GM18505 (cell line): ENCODE data around the gene OR8B8.

Experiments used
- ATAC-seq: cut with Tn5 transposase; IDR thresholded peaks from one replicate; pipeline ENCODE4 v1.9.1; 2021; ENCODE audit not compliant: unreplicated experiment
- POLR2A ChIP-seq: IDR thresholded peaks from 4 replicates; pipeline ENCODE4 v1.6.1; 2011; ENCODE audit warnings: borderline replicate concordance; ENCODE audit not compliant: insufficient read depth, insufficient read length; ENCODE audit errors: extremely low read depth

Gene OR8B8, protein sequence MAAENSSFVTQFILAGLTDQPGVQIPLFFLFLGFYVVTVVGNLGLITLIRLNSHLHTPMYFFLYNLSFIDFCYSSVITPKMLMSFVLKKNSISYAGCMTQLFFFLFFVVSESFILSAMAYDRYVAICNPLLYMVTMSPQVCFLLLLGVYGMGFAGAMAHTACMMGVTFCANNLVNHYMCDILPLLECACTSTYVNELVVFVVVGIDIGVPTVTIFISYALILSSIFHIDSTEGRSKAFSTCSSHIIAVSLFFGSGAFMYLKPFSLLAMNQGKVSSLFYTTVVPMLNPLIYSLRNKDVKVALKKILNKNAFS

GRCh38 chr11:124445646-124446150 lies at the start of gene OR8B8:
OR8B8 (minus strand) TSS chr11:124445696; CDS start chr11:124441085, 4,611 bp downstream.
- no peak for TF ChIP-seq POLR2A
- ATAC-seq = no peak

GRCh38 chr11:124493016-124493655 lies 47.6 kb upstream of the OR8B8 start:
- ATAC-seq = no peak
- no peak for TF ChIP-seq POLR2A

GRCh38 chr11:124483422-124483821 lies 37.9 kb upstream of the OR8B8 start:
- no peak for TF ChIP-seq POLR2A
- no peak for ATAC-seq

- no peak for TF ChIP-seq POLR2A
- ATAC-seq = no peak
These were observed 37.1 kb upstream of the OR8B8 start for GRCh38 chr11:124482362-124483147.

DNA sequence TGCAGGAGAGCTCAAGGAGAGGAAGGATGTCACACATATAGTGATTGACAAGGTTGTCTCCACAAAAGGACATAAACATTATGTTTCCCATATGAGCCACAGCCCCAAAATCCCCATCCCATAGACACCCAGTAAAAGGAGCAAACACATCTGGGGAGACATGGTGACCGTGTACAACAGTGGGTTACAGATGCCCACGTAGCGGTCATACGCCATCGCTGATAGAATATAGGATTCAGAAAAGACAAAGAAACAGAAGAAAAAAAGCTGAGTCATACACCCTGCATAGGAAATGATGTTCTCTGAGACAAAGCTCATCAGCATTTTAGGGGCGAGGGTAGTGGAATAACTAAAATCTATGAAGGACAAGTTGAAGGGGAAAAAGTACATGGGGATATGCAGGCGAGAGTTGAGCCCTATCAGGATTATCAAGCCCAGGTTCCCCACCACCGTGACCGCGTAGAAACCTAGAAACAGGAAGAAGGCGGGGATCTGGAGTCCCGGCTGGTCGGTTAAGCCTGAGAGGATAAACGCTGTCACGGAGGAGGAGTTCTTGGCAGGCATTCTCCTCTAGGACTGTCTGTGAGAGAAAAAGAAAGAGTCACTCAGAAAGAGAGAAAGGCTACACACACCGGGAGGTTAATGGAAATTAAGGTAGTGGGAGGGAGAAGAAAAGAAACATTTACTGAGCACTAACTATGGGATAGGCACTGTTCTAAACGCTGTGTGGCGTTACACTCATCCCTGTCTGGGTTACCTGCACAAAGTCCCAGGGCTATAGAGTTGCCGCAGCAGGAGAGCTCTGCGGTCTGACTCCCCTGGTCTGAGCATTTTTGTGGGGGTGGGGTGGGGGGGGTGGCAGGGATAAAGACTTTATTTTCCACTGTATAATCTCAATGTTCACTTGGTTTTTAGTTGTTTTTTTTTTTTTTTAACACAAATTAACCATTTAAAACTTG lies 36.1 kb upstream of the OR8B8 start:
- ATAC-seq = no peak
- no peak for TF ChIP-seq POLR2A

DNA sequence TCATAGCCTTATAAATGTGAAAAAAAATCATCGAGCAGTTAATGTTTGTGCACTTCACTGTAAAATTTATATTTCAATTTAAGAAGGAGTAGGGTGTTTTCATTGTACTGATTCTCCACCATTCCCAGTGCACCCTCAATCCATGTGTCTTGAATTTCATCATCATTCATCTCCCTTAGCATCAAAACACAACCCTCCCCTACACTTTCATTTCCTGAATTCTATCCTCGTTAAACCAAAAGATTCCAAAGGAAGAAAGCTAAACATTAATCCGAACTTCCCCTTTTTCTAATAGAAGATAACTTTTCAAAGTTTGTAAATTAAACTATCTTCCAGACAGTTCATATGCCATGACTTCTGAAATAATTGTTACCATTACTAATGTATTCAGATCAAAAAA lies 34.1 kb upstream of the OR8B8 start:
- ATAC-seq = no peak
- TF ChIP-seq POLR2A = no peak

DNA sequence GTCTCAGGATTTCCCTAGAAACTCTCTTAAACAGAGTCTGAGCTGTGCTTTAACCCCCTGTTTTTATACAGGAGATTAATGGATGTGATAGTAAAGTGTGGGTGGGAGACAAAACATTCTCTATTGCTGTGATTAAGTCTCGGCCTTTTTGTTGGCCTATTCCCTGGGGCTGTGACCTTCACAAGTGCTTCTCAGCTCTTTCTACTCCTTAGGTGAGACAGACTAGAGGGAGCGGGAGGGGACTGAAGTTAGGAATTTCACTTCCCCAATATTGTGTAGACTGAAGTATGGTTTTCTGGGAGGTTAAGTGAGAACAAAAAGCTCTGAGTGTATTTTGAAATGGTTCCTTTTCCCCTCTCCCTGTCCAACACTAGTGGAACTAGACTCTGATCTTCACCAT lies 29.8 kb upstream of the OR8B8 start:
- no peak for ATAC-seq
- no peak for TF ChIP-seq POLR2A

GRCh38 chr11:124474779-124475178 lies 29.3 kb upstream of the OR8B8 start:
- TF ChIP-seq POLR2A = no peak
- no peak for ATAC-seq

- no peak for TF ChIP-seq POLR2A
These were observed 28.6 kb upstream of the OR8B8 start for GRCh38 chr11:124474079-124474478.

DNA sequence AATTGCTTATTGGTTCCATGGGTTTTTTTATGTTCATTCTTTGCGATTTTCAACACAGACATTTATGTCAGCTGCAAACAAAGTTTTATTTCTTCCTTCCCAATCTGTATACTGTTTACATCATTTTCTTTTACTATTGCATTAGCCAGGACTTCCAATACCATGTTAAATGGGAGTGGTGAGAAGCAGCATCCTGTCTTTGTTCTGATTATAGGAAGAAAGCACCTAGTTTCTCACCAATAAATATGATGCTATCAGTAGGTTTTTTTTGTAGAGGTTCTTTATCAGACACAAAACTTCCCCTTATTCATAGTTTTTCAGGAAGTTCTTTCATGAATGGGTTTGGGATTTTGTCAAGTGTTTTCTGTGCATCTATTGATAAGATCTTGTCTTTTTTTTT lies 28.0 kb upstream of the OR8B8 start:
- no peak for TF ChIP-seq POLR2A
- no peak for ATAC-seq

More at GRCh38 chr11:124474079-124474478, 28.6 kb upstream of the OR8B8 start:
- no peak for ATAC-seq

- no peak for TF ChIP-seq POLR2A
- no peak for ATAC-seq
These were observed 25.2 kb upstream of the OR8B8 start for GRCh38 chr11:124470561-124471227.

GRCh38 chr11:124467381-124467927 lies 22.0 kb upstream of the OR8B8 start:
- no peak for TF ChIP-seq POLR2A
- ATAC-seq = no peak

DNA sequence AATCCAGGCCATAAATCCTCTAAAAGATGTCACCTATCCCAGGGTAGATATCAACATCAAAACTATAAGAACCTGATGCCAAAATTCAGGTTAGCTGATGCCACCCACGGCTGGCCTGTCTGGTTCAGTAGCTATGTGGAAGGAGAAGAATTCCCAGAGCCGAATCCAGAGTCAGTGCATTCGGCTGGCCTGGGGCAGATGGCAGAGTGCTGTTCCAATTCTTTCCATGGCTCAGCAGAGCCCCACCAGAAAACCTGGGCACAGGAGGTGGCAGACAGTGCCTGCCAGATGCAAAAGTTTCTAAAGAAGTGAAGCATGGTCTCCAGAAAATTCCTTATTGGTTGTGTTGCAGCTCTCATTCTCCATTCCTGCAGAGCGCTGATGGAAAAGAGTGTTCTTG lies 19.9 kb upstream of the OR8B8 start:
- TF ChIP-seq POLR2A = no peak
- ATAC-seq = no peak
